Measurements from ENCODE around the gene SZRD1. TPM values are rescaled to one million over a fixed set of nuclear protein-coding genes. Genes with fewer than 3 reads are reported as not detected.

The SZRD1 gene
- total RNA-seq, 2 donors from 2014 or later = 172 to 204 TPM

Other genes with a start within 250 kb of the SZRD1 start
- under 1 TPM in 1 of 2 donors, not detected in 1; 0.13 TPM for gene EPHA2, start 211.2 kb upstream of the SZRD1 start, total RNA-seq
- gene ARHGEF19, start 154.6 kb upstream of the SZRD1 start, total RNA-seq = 10 to 100 TPM in 1 of 2 donors, 1 to 10 TPM in 1; 7.5 to 10.0 TPM
- 1 to 10 TPM; 3.1 to 7.5 TPM for gene CPLANE2, start 130.1 kb upstream of the SZRD1 start, total RNA-seq
- gene FBXO42, start 14.8 kb upstream of the SZRD1 start, total RNA-seq = 10 to 100 TPM; 19.7 to 27.3 TPM
- gene SPATA21, start 70.2 kb downstream of the SZRD1 start, total RNA-seq = under 1 TPM in 1 of 2 donors, not detected in 1; 0.08 TPM
- gene NECAP2, start 73.5 kb downstream of the SZRD1 start, total RNA-seq = 10 to 100 TPM; 68.0 to 83.7 TPM
- gene RNU1-1, start 147.0 kb downstream of the SZRD1 start, total RNA-seq = 1,000 to 10,000 TPM; 1,202 to 2,371 TPM
- gene NBPF1, start 246.3 kb downstream of the SZRD1 start, total RNA-seq = 1 to 10 TPM; 6.1 to 6.8 TPM